HCT116 (cell line): Measurements from ENCODE around the gene PGM2L1.

Experiments used
- CEBPB ChIP-seq: IDR thresholded peaks from 2 replicates; pipeline ENCODE4 v1.6.1; 2012; ENCODE audit warnings: low read depth
- ELF1 ChIP-seq: IDR thresholded peaks from 2 replicates; pipeline ENCODE4 v1.6.1; 2012; ENCODE audit warnings: low read depth, borderline replicate concordance
- EZH2 ChIP-seq: fragments of 200-600 bp; sonication (generic); IDR thresholded peaks from 2 replicates; pipeline ENCODE4 v1.6.1; 2017; ENCODE audit warnings: antibody characterized with exemption, mixed run types
- JUND ChIP-seq: IDR thresholded peaks from 2 replicates; pipeline ENCODE4 v1.6.1; 2012
- POLR2A ChIP-seq: IDR thresholded peaks from 2 replicates; pipeline ENCODE4 v1.7.0; 2011; ENCODE audit warnings: borderline replicate concordance; ENCODE audit not compliant: insufficient read depth, insufficient read length; ENCODE audit errors: extremely low read depth
- POLR2AphosphoS5 ChIP-seq: IDR thresholded peaks from 2 replicates; pipeline ENCODE4 v1.6.1; 2011; ENCODE audit warnings: mild to moderate bottlenecking, low read depth, low read length, moderate library complexity
- RAD21 ChIP-seq: IDR thresholded peaks from 2 replicates; pipeline ENCODE4 v1.6.1; 2012; ENCODE audit warnings: low read depth, mild to moderate bottlenecking
- SIN3A ChIP-seq: IDR thresholded peaks from 2 replicates; pipeline ENCODE4 v1.6.1; 2012; ENCODE audit warnings: low read depth
- SP1 ChIP-seq: IDR thresholded peaks from 2 replicates; pipeline ENCODE4 v1.6.1; 2012; ENCODE audit warnings: low read depth
- SRF ChIP-seq: IDR thresholded peaks from 2 replicates; pipeline ENCODE4 v1.6.1; 2012; ENCODE audit warnings: low read depth
- TCF7L2 ChIP-seq: IDR thresholded peaks from 2 replicates; pipeline ENCODE4 v1.7.0; 2011; ENCODE audit warnings: borderline replicate concordance, inconsistent platforms; ENCODE audit not compliant: insufficient read depth, insufficient read length; ENCODE audit errors: extremely low read depth
- YY1 ChIP-seq: IDR thresholded peaks from 2 replicates; pipeline ENCODE4 v1.6.1; 2011; ENCODE audit warnings: low read length, low read depth, moderate library complexity, mild to moderate bottlenecking; ENCODE audit not compliant: insufficient replicate concordance; ENCODE audit errors: extremely low read depth
- TF ChIP-seq, protein P1 (sequence below), 3 experiments: fragments of 200-600 bp in 1 of 3; sonication (generic) in 1 of 3; IDR thresholded peaks in 2 of 3; conservative IDR thresholded peaks in 1 of 3; 2 replicates each; pipeline ENCODE4 v1.5.1; 2012 to 2017; ENCODE audit warnings: low read depth in 2 of 3, low read length in 2 of 3, antibody characterized with exemption in 1 of 3, borderline replicate concordance in 1 of 3, control low read depth in 1 of 3, mild to moderate bottlenecking in 1 of 3, mixed read lengths in 1 of 3, mixed run types in 1 of 3, moderate library complexity in 1 of 3; ENCODE audit not compliant: insufficient read depth in 1 of 3
- TF ChIP-seq, protein P2 (sequence below): IDR thresholded peaks from 2 replicates; pipeline ENCODE4 v1.6.1; 2012

- TF ChIP-seq POLR2A (no peak), YY1 (no peak), JUND (no peak), EZH2 (no peak), SP1 (no peak), POLR2AphosphoS5 (no peak), SIN3A (no peak), RAD21 (no peak), ELF1 (no peak), TCF7L2 (no peak), SRF (no peak), CEBPB (no peak)
- TF ChIP-seq, protein P1, sequence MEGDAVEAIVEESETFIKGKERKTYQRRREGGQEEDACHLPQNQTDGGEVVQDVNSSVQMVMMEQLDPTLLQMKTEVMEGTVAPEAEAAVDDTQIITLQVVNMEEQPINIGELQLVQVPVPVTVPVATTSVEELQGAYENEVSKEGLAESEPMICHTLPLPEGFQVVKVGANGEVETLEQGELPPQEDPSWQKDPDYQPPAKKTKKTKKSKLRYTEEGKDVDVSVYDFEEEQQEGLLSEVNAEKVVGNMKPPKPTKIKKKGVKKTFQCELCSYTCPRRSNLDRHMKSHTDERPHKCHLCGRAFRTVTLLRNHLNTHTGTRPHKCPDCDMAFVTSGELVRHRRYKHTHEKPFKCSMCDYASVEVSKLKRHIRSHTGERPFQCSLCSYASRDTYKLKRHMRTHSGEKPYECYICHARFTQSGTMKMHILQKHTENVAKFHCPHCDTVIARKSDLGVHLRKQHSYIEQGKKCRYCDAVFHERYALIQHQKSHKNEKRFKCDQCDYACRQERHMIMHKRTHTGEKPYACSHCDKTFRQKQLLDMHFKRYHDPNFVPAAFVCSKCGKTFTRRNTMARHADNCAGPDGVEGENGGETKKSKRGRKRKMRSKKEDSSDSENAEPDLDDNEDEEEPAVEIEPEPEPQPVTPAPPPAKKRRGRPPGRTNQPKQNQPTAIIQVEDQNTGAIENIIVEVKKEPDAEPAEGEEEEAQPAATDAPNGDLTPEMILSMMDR (IDR thresholded peaks at IDR 0.05 in 2 of 3, conservative IDR thresholded peaks at IDR 0.05 in 1 of 3; ENCODE audit: borderline replicate concordance in 1 of 3, insufficient read depth in 1 of 3, low read depth in 2 of 3, low read length in 2 of 3): no peak
- TF ChIP-seq, protein P2, sequence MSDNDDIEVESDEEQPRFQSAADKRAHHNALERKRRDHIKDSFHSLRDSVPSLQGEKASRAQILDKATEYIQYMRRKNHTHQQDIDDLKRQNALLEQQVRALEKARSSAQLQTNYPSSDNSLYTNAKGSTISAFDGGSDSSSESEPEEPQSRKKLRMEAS: no peak
These were observed 26.8 kb downstream of the PGM2L1 start for GRCh38 chr11:74371269-74372052.
